Stimulated activated CD4-positive, alpha-beta T cell treated with anti-CD3 and anti-CD28 coated beads, TNF-alpha, amount 100 ng/mL, for 48 hours (primary cell): ENCODE results near the gene KYAT1.
A peak's percentile ranks its signal among the peaks of the same experiment; 100 is the strongest.

Experiments used
- DNase-seq, 3 donors: peaks; one replicate each; pipeline ENCODE4 v3.0.0-alpha.2; 2020; ENCODE audit warnings: low read depth in 3 of 3

KYAT1 gene

DNA sequence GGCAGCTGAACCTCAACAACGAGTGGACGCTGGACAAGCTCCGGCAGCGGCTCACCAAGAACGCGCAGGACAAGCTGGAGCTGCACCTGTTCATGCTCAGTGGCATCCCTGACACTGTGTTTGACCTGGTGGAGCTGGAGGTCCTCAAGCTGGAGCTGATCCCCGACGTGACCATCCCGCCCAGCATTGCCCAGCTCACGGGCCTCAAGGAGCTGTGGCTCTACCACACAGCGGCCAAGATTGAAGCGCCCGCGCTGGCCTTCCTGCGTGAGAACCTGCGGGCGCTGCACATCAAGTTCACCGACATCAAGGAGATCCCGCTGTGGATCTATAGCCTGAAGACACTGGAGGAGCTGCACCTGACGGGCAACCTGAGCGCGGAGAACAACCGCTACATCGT is 26.6 kb upstream of the KYAT1 start:
- no peak for DNase-seq

DNA sequence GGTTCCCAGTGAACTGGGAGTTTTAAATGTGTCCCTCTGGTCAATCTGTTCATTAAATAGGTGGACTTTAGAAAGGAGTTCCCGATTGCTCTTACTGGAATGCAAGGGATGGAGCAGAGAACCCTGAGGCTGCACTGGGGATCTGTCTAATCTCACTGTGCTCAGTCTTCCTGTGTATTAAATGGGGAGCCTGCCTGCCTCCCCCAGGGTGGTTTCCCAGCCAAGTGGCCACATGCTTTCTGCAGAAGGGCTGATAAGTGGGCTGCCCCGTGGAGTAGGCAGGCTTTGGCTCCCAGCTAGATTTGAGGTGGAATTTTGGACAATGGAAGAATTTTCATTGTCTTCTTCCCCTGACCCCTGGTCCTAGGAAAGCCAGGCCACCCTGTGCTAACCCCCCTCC is 25.0 kb upstream of the KYAT1 start:
- no peak for DNase-seq

DNA sequence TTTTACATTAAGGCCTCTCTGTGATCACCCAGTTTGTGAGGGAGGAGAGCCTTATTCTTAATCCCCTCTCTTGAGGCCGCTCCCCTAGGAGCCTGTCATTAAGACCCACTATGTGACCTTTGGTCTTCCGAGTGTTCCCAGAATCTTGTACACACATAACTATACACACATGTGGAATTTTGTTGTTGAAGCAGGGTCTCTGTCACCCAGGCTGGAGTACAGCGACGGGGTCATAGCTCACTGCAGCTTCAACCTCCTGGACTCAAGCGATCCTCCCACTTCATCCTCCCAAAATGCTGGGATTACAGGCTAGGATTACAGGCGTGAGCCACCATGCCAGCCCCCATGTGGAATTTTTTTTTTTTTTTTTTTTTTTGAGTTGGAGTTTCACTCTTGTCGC is 24.2 kb upstream of the KYAT1 start:
- no peak for DNase-seq

DNA sequence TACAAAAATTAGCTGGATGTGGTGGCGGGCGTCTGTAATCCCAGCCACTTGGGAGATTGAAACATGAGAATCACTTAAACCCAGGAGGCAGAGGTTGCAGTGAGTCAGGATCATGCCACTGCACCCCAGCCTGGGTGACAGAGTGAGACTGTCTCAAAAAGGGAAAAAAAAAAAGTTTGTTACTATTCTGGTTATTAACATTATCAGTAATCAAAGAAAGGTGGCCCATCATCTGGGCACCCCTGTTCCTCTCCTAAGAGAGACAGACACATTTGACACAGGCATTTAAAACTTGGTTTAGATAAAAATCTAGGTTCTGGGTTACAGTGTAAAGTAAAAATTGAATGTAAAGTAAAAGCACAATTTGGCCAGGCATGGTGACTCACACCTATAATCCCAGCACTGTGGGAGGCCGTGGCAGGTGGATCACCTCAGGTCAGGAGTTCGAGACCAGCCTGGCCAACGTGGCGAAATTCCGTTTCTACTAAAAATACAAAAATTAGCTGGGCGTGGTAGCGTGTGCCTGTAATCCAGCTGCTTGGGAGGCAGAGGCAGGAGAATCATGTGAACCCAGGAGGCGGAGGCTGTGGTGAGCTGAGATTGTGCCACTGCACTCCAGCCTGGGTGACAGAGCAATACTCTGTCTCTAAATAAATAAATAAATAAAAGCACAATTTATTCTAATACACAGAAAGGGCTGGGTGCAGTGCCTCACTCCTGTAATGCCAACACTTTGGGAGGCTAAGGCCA is 22.3 kb upstream of the KYAT1 start:
- no peak for DNase-seq

DNA sequence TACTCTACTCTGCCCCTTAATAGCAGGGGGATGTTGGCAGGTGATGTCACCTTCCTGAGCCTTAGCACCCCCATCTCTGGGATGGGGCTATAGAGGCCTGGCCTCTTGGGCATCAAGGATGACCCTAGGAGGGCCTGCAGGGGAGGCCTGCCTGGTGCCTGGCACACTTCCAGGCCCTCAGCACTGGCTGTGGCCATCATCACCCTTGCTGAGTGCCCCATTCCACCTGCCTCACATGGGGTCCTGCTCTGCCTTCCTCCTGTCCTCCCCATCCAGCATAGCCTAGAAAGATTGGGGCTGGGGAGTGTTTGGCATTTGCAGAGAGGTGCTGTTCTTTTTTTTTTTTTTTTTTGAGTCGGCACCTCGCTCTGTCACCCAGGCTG is 21.3 kb upstream of the KYAT1 start:
- no peak for DNase-seq

DNA sequence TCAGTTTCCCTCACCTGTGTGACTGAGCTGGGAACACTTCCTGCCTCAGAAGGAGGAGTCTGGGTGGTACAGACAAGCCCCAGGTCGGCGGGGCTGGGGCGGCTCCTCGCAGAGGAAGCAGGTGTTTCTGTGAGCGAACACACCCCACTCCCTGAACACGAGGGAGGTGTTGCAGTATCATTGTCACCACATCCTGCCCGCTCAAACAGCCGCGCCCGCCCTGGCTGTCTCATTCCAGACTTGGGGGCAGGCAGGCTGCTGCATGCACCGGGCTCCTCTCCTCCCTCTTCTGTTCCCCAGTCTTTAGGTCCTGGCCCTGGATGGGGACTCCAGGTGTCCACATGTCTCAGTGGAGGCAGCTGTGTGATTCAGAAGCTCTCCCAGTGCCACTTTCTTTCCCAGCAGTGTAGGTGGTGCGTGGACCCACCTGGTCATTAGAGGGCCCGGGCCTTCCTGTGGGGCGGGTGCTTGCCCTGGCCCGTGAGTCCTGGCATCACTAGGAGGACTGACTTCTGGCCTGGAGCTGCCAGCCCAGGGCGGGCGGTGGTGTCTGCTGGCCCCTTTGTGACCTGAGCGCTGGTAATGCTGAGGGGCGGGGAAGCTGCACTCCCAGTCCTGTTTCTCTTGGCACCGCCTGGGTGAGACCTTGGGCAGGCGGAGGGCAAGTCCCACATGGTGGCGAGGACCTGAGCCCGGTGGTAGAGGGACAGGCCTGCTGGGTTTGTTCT is 20.8 kb upstream of the KYAT1 start:
- DNase-seq = peak; percentile 55 to 74 (median 73)

DNA sequence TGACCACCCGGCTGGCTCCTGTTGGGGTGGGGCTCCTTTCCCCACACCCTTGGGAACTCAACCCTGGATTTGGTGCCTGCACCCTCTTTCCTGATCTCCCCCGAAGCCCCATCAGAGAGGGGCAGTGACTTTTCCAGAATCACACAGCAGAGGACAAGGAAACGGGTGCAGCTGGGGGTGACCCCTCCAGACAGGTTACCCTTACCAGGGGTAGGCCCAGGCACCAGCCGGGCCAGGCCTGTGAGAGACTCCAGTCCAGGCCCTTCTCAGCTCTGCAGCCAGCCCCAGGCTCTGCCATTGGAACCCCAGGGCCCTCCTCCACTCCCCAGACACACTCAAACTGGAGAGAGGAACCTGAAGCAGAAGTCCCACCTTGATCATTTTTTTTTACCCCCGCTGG is 20.1 kb upstream of the KYAT1 start:
- no peak for DNase-seq

DNA sequence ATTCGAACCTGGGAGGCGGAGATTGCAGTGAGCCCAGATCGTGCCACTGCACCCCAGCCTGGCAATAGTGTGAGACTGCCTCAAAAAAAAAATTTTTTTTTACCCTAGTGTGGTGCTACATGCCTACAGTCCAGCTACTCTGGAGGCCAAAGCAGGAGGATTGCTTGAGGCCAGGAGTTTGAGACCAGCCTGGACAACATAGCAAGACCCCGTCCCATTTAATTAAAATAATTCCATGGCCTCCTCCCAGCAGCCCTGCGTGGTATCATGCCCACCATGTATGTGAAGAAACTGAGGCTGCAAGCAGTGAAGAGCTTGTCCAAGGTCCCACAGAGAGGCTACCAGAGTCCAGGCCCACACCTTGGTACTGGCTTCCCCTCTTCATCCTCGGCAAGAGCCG is 19.6 kb upstream of the KYAT1 start:
- no peak for DNase-seq

DNA sequence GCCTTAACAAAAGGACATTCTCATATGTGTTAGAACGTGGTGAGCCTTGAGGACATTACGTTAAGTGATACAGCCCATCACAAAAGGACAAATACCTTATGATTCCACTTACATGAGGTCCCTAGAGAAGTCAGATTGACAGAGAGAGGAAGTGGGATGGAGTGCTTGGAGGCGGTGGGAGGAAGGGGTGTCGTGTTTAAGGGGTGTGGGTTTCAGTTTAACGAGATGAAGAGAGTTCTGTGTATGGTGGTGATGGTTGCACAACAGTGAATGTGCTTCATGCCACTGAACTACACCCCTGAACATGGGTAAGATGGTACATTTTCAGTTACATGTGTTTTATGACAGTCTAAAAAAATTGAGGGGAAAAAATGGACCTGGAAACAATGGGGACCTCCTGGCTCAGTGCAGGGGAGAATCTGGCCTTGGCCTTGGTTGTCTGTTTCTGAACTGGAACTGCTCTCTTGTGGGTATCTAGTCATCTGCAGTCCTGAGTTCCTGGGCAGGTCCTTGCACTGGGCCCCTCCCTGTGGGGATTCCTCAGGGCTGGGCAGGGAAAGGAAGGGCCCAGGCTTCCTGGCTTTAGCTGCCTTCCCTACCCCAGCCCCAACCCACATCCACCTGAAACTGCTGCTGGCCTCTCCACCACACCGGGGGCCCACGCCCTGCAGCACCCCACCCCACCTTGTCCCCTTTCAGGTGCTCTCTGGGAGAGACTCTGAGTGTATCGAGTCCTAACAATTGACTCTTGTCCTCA is 18.0 kb upstream of the KYAT1 start:
- no peak for DNase-seq

DNA sequence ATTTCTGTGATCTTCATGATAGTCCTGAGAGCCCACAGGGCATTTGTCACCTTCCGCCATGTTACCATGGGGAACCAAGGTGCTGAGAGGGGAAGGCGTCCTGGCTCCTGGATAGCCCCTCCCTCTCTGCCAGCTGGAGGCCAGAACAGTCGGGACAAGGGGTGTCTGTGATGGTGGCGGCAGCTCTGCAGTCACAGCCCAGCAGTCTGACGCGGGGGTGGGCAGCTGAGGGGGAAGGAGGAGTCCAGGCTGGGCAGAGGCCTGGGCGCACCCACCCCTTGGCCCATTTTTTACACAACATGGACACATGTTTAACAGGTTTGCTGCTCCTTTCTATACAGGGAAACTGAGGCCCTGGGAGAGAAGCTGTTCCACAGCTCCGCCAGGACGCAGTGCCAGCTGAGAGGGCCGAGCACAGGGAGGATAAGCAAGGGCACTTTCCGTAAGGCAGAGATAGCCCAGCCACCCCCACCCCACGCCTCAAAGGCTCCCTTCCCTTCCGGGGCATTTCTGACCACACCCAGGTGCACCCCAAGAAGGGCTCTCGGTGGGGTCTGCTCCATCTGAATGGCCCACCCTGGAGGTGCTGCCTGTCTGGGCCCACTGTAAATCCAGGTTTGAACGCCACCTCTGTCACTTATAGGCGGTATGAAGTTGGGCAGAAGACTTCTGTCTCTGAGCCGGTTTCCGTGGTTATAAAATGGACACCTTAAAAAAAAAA is 17.3 kb upstream of the KYAT1 start:
- DNase-seq = no peak

DNA sequence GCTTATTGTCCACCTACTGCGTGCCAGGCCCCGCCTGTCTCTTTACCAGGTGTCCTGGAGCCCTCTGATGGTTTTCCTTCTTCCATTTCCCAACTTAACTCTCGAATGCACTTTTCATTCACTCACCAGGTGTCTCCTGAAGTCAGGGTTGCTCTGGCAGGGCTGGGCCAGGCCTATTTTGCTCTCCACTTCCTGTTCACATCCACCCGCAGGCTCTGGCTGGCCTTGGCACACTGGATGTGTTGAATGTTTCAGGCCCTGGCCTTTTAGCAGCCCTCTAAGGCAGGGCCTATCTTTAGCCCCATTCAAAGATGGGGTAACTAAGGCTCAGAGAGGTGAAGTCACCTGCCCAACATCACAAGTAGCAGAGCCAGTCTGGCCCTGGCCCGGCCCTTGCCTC is 16.6 kb upstream of the KYAT1 start:
- DNase-seq = no peak

DNA sequence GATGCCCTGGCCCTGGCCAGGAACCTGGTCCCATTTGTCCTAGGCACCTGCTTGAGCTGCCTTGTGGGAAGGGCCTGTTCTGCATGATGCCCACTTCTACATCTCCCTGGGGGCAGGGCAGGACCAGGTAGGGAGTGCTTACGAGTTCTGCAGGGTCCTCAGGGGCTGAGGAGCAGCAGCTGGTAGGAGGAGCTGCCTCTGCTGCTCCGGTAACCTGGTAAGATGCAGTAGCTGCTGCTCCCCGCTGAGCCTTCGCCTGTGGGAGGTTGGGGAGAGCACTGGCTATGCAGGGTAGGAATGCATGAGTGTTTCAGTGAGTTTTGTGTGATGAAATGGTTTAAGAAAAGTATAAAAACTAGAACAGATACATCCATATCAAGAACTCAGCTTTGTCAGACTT is 13.8 kb upstream of the KYAT1 start:
- no peak for DNase-seq

DNA sequence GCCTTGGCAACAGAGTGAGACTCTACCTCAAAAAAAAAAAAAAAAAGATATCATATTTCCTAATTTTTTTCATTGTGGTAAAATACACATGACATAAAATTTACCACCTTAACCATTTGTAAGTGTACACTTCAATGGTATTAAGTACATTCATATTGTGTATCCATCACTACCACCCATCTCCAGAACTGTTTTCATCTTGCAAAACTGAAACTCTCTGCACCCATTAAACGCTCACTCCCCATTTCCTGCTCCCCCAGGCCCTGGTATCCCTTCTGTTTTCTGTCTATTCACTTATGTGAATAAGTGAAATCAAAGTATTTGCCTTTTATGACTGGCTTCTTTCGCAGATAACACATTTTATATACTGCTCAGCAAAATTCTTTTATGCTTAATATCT is 13.0 kb upstream of the KYAT1 start:
- DNase-seq = no peak

DNA sequence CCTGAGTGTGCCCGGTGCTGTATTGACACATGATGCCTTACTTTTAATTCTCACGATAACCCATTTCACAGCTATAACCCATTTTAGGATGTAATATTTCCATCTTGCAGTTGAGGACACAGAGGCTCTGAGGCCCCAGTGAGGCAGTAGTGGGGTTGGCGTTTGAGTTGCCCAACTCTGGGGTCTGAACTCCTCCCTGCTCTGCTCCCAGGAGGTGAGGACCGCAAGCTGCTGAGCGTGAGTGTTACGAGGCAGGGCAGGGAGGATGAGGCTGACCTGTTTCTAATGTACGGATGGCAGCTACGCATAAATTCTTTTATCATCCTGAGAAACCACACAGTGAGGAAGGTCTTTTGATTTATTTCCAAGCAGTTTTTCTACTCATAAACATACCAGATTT is 11.6 kb upstream of the KYAT1 start:
- no peak for DNase-seq

DNA sequence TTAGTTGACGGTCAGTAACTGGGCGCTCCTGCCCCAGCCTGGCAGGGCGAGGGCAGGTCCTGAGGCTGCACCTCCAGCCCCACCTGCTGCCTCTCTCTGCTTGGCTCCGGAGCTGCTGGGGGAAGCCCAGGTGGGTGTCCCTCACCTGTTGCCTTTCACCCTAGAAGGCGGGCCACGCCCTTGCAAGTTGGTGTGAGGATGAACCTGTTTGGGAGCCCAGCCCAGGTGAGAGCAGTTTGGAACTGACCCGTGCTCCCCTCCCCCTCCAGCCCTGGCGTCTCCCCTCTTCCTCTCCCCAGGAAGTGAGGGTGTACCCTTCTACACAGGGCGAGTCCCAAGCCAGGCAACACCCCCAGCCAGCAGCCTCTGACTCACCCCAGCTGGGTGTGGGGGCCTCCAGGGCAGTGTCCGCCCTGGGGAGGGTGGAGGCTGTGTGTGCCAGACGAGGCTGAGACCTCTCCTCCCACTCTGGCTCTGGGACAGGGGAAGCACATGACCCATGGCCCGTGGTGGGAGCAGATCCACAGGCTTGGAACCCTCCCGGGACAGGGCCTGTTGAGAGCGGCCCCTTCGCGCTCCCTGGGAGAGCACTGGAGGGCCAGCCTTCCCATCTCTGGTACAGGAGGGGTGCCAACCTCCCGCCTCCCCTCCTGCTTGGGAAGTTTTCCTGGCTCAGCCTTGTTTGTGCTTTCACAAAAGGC is 10.6 kb upstream of the KYAT1 start:
- no peak for DNase-seq

DNA sequence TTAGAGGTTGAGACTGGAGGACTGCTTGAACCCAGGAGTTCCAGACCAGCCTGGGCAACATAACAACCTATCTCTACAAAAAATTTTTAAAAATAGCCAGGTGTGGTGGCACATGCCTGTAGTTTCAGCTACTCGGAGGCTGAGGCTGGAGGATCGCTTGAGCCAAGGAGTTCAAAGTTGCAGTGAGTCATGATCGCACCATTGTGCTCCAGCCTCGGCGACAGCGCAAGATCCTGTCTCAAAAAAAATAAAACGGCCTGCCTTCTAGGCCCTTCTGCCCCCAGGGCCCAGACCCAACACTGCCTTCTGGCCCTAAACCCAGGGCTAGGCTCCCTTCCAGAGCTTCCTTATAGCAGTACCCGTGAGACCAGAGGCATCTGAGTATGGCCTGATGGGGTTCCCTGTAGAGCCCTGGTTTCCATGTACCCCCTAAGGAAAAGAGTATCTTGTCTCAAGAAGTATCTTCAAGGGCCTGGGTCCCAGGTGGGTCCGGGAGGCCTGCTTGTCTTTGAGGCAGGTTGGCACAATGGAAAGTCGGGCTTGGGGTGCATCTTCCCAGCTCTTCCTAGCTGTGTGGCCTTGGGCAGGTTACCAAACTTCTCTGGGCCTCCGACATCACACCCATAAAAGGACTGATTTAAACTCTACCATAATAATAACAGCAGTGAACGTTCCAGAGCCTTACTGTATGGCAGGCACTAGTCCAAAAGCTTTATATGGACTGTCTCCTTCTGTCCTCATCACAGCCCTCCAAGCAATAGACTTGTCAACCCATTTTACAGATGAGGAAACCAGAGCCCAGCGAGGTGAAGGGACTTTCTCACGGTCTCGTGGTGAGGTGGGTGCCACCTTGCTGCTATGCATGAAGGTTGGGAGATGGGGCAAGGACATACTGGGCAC is 9.8 kb upstream of the KYAT1 start:
- DNase-seq = no peak

DNA sequence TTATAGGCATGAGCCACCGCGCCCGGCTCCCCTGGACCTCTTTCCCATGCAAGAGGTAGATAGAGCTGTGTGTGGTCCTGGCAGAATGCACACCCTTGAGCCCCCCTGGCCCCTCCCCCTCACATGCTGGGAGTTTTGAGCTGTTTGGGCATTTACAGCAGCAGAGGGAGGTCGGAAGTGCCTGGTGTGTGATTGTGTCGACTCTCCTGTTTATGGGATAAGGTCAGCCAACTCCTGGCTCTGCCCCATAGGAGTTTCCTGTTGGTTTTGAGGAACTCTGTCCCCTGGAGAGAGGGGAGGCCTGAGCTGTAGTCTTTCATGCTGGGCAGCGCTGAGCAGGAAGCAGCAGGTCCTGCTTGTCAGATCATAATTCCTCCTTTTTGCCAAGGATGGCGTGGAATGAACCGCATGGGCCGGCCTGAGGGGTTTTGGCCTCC is 6.2 kb upstream of the KYAT1 start:
- DNase-seq = no peak

DNA sequence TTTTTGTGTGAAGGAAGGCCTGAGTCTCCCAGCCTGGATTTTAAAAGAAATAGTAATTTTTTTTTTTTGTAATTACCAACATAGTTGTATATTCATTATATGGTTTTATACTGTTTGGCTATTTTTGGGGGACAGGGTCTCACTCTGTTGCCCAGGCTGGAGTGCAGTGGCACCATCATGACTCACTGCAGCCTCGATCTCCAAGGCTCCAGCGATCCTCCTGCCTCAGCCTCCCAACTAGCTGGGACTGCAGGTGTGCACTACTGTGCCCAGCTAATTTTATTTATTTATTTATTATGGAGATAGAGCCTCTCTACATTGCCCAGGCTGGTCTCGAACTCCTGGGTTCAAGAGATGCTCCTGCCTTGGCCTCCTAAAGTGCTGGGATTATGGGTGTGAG is 5.3 kb upstream of the KYAT1 start:
- no peak for DNase-seq

DNA sequence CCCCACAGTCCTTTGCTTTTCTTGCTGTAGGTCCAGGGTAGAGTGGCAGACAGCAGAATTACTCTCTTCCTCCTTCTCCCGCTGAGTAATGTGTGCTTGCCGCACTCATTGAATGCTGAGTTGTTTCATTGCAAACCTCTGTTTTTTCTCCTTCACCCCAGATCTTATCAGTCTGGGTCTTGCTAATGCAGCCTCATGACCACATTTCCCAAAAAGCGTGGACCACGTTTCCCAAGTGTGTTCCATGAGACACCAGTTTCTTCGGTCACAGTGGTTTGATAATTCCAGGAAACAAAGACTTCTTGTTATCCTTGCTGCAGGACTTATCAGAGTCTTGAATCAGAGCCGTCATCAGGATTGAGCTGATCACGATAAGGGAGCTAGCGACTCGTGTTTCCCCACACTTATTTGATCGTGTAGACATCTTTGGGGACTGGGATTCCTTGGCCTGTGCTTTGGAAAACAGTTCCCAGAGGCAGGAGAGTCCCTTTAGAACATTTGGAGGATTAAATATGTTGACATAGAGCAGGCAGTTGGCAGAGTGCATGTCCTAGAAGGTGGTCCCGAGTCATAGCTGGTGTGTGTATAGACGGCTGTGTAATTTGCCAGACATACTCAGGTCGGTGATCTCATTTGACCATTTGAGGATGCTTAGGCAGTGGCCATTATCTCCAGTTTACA is 4.6 kb upstream of the KYAT1 start:
- no peak for DNase-seq

DNA sequence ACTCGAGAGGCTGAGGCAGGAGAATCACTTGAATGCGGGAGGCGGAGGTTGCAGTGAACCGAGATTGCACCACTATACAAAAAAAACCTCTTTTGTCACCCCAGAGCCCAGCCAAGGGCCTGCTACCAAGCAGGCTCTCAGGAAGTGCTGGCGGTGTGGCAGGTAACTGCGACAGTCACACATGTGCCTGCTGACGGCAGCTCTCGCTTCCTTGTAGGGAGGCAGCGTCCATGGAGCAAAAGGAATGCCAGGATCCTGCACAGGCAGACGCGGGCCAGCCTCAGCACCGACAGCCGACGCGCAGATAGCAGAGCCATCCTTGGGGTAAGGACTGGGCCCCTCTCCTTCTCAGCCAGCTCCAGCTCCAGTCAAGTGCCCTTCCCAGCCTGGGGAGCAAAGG is 4.0 kb upstream of the KYAT1 start:
- no peak for DNase-seq
